KMS-11 (cell line): ENCODE data around the gene ADAMTSL2.

Source experiments
- H2AFZ ChIP-seq: fragments of 200-600 bp; sonication (generic); 2 replicates; pipeline ENCODE4 v1.6.1; 2016; ENCODE audit warnings: antibody characterized with exemption, mixed run types, low read depth
- H3K27ac ChIP-seq: fragments of 200-600 bp; sonication (generic); 2 replicates; pipeline ENCODE4 v1.6.1; 2016; ENCODE audit warnings: mild to moderate bottlenecking, mixed run types
- H3K27me3 ChIP-seq: fragments of 200-600 bp; sonication (generic); 2 replicates; pipeline ENCODE4 v1.6.1; 2017; ENCODE audit warnings: mild to moderate bottlenecking, low read depth, mixed run types, moderate library complexity; ENCODE audit not compliant: insufficient read depth
- H3K36me3 ChIP-seq: fragments of 200-600 bp; sonication (generic); 2 replicates; pipeline ENCODE4 v1.6.1; 2017; ENCODE audit warnings: mild to moderate bottlenecking, mixed run types; ENCODE audit not compliant: insufficient read depth
- H3K4me1 ChIP-seq: fragments of 200-600 bp; sonication (generic); 2 replicates; pipeline ENCODE4 v1.6.1; 2016; ENCODE audit warnings: mild to moderate bottlenecking, low read depth, mixed run types; ENCODE audit not compliant: poor library complexity, severe bottlenecking
- H3K4me2 ChIP-seq: fragments of 200-600 bp; sonication (generic); 2 replicates; pipeline ENCODE4 v1.7.0; 2016; ENCODE audit warnings: mild to moderate bottlenecking, mixed run types
- H3K4me3 ChIP-seq: fragments of 200-600 bp; sonication (generic); IDR thresholded peaks from 2 replicates; pipeline ENCODE4 v1.6.1; 2017; ENCODE audit warnings: low read depth, low read length, mixed read lengths; ENCODE audit not compliant: insufficient read depth
- H3K79me2 ChIP-seq: fragments of 200-600 bp; sonication (generic); 2 replicates; pipeline ENCODE4 v1.6.1; 2016; ENCODE audit warnings: low read depth, mixed run types; ENCODE audit not compliant: insufficient read depth
- H3K9ac ChIP-seq: fragments of 200-600 bp; sonication (generic); 2 replicates; pipeline ENCODE4 v1.6.1; 2016; ENCODE audit warnings: mild to moderate bottlenecking, mixed run types
- H4K20me1 ChIP-seq: fragments of 200-600 bp; sonication (generic); 2 replicates; pipeline ENCODE4 v1.6.1; 2016; ENCODE audit warnings: mild to moderate bottlenecking, mixed run types; ENCODE audit not compliant: insufficient read depth
- CTCF ChIP-seq: fragments of 200-600 bp; sonication (generic); conservative IDR thresholded peaks from 2 replicates; pipeline ENCODE4 v1.6.1; 2017; ENCODE audit warnings: low read depth, mild to moderate bottlenecking, antibody characterized with exemption, low read length, moderate library complexity, mixed read lengths

ADAMTSL2 gene

GRCh38 chr9:133580419-133580738 is 45.9 kb downstream of the ADAMTSL2 start:
- no peak overlapping the region for H2AFZ ChIP-seq
- H3K4me1 ChIP-seq = no peaks in the 10 kb centered on the region
- no peak overlapping the region for H3K9ac ChIP-seq
- no peaks in the 10 kb centered on the region for H3K36me3 ChIP-seq
- TF ChIP-seq CTCF = no peak
- no peak overlapping the region for H3K4me2 ChIP-seq
- peaks cover 73% of the 10 kb centered on the region for H3K27me3 ChIP-seq
- no peak overlapping the region for H3K4me3 ChIP-seq
- no peaks in the 10 kb centered on the region for H4K20me1 ChIP-seq
- no peaks in the 10 kb centered on the region for H3K79me2 ChIP-seq
- no peak overlapping the region for H3K27ac ChIP-seq

GRCh38 chr9:133581011-133581410 is 46.5 kb downstream of the ADAMTSL2 start:
- Histone ChIP-seq H3K36me3 (no peaks in the 10 kb centered on the region), H4K20me1 (no peaks in the 10 kb centered on the region), H3K27me3 (peaks cover 72% of the 10 kb centered on the region), H3K4me3 (no peak overlapping the region), H3K27ac (no peak overlapping the region), H3K4me1 (no peaks in the 10 kb centered on the region), H2AFZ (no peak overlapping the region), H3K79me2 (no peaks in the 10 kb centered on the region), H3K9ac (no peak overlapping the region), H3K4me2 (no peak overlapping the region)
- no peak for TF ChIP-seq CTCF

- Histone ChIP-seq H3K9ac (no peak overlapping the region), H3K27me3 (peaks cover 65% of the 10 kb centered on the region), H3K27ac (no peak overlapping the region)
Observed at GRCh38 chr9:133581513-133582343, 47.2 kb downstream of the ADAMTSL2 start.

GRCh38 chr9:133582501-133583045 is 48.1 kb downstream of the ADAMTSL2 start:
- H3K9ac ChIP-seq = no peak overlapping the region
- TF ChIP-seq CTCF = no peak
- no peaks in the 10 kb centered on the region for H4K20me1 ChIP-seq
- no peak overlapping the region for H3K4me3 ChIP-seq
- no peak overlapping the region for H2AFZ ChIP-seq
- no peaks in the 10 kb centered on the region for H3K36me3 ChIP-seq
- no peaks in the 10 kb centered on the region for H3K79me2 ChIP-seq
- H3K4me1 ChIP-seq = no peaks in the 10 kb centered on the region
- H3K27me3 ChIP-seq = peaks cover 60% of the 10 kb centered on the region
- H3K27ac ChIP-seq = no peak overlapping the region
- H3K4me2 ChIP-seq = no peak overlapping the region

More at GRCh38 chr9:133581513-133582343, 47.2 kb downstream of the ADAMTSL2 start:
- H3K4me2 ChIP-seq = no peak overlapping the region
- no peak overlapping the region for H3K4me3 ChIP-seq
- no peaks in the 10 kb centered on the region for H3K79me2 ChIP-seq
- H3K4me1 ChIP-seq = no peaks in the 10 kb centered on the region
- H4K20me1 ChIP-seq = no peaks in the 10 kb centered on the region
- TF ChIP-seq CTCF = no peak
- H3K36me3 ChIP-seq = no peaks in the 10 kb centered on the region
- no peak overlapping the region for H2AFZ ChIP-seq
